Measurements from ENCODE around the gene RAB36. TPM values are rescaled to one million over a fixed set of nuclear protein-coding genes. Genes with fewer than 3 reads are reported as not detected.

The RAB36 gene
- total and polyA plus RNA-seq, 9 of the 15 experiments (the other 6 are each of a cell fraction or from before 2014, with no cell fraction given) = 0.04 to 0.50 (median 0.08) TPM; not detected in 3

GRCh38 chr22:23095733-23096342 lies 49.4 kb upstream of the RAB36 start (continued):
- TF ChIP-seq SIN3A (IDR thresholded peaks at IDR 0.05; ENCODE audit: borderline replicate concordance in 2 of 2, control insufficient read depth in 1 of 2, low read depth in 2 of 2, low read length in 2 of 2) (no peak), ARHGAP35 (IDR thresholded peaks at IDR 0.05; ENCODE audit: partially characterized antibody) (no peak), PYGO2 (tag; IDR thresholded peaks at IDR 0.05) (no peak), E2F6 (IDR thresholded peaks at IDR 0.05; ENCODE audit: borderline replicate concordance in 1 of 2, extremely low read depth in 1 of 2, insufficient read depth in 1 of 2, insufficient read length in 1 of 2, low read depth in 1 of 2, low read length in 1 of 2, poor library complexity in 1 of 2, severe bottlenecking in 1 of 2) (no peak), SAFB2 (IDR thresholded peaks at IDR 0.05; ENCODE audit: borderline replicate concordance, low read depth, low read length, severe bottlenecking) (no peak), MTA2 (IDR thresholded peaks at IDR 0.05; ENCODE audit: low read depth) (no peak), DNMT1 (IDR thresholded peaks at IDR 0.05) (no peak), ZNF197 (CRISPR knock-in tag; IDR thresholded peaks at IDR 0.05; ENCODE audit: low read depth) (no peak), STAT5B (CRISPR knock-in tag; IDR thresholded peaks at IDR 0.05) (no peak)

Data from K562 (cell line).